HepG2 (cell line): ENCODE results near the gene FBXO9. TPM values are rescaled to one million over a fixed set of nuclear protein-coding genes. Genes with fewer than 3 reads are reported as not detected.

Experiments used
- CHD4 ChIP-seq: fragments of 200-600 bp; sonication (generic); IDR thresholded peaks from 2 replicates; pipeline ENCODE4 v1.7.0; 2017; ENCODE audit warnings: mild to moderate bottlenecking, low read length, borderline replicate concordance
- EEA1 ChIP-seq: sonication (generic); formaldehyde crosslinking; IDR thresholded peaks from 2 replicates; pipeline ENCODE4 v1.5.1; 2020; ENCODE audit warnings: mild to moderate bottlenecking, missing genetic modification reagents, borderline replicate concordance
- EED ChIP-seq: sonication (generic); formaldehyde crosslinking; IDR thresholded peaks from 2 replicates; pipeline ENCODE4 v1.5.0; 2020; ENCODE audit warnings: mild to moderate bottlenecking, missing genetic modification reagents
- HMG20B ChIP-seq: conservative IDR thresholded peaks from 2 replicates; pipeline ENCODE4 v1.6.1; 2016; ENCODE audit warnings: missing genetic modification reagents, missing compliant biosample characterization
- MIER2 ChIP-seq: IDR thresholded peaks from 2 replicates; pipeline ENCODE4 v1.6.1; 2016; ENCODE audit warnings: missing biosample characterization, missing genetic modification reagents
- SMAD1 ChIP-seq: sonication (generic); formaldehyde crosslinking; IDR thresholded peaks from 2 replicates; pipeline ENCODE4 v1.4.0; 2020; ENCODE audit warnings: missing genetic modification reagents, low read depth, mild to moderate bottlenecking, borderline replicate concordance
- SP5 ChIP-seq: IDR thresholded peaks from 2 replicates; pipeline ENCODE4 v1.6.1; 2016; ENCODE audit warnings: low read depth, borderline replicate concordance
- ZMAT3 ChIP-seq: sonication (generic); formaldehyde crosslinking; conservative IDR thresholded peaks from 2 replicates; pipeline ENCODE4 v1.7.0; 2021; ENCODE audit warnings: missing genetic modification reagents
- ZNF260 ChIP-seq: sonication (generic); formaldehyde crosslinking; IDR thresholded peaks from 2 replicates; pipeline ENCODE4 v1.4.0; 2020; ENCODE audit warnings: missing genetic modification reagents, low read depth, mild to moderate bottlenecking, borderline replicate concordance
- ZNF296 ChIP-seq: sonication (generic); formaldehyde crosslinking; conservative IDR thresholded peaks from 2 replicates; pipeline ENCODE4 v1.5.0; 2020; ENCODE audit warnings: mild to moderate bottlenecking, missing genetic modification reagents
- ZNF333 ChIP-seq: sonication (generic); formaldehyde crosslinking; IDR thresholded peaks from 2 replicates; pipeline ENCODE4 v1.4.0; 2020; ENCODE audit warnings: mild to moderate bottlenecking, missing genetic modification reagents, borderline replicate concordance
- ZNF547 ChIP-seq: sonication (generic); formaldehyde crosslinking; IDR thresholded peaks from 2 replicates; pipeline ENCODE4 v1.5.1; 2020; ENCODE audit warnings: mild to moderate bottlenecking, missing genetic modification reagents
- ZNF775 ChIP-seq: sonication (generic); formaldehyde crosslinking; IDR thresholded peaks from 2 replicates; pipeline ENCODE4 v1.4.0; 2020; ENCODE audit warnings: missing genetic modification reagents, mild to moderate bottlenecking, moderate library complexity, borderline replicate concordance
- ZNF839 ChIP-seq: sonication (generic); formaldehyde crosslinking; IDR thresholded peaks from 2 replicates; pipeline ENCODE4 v1.4.0; 2020; ENCODE audit warnings: missing genetic modification reagents, mild to moderate bottlenecking, borderline replicate concordance
- polyA plus RNA-seq, 8 experiments: library from polyadenylated mRNA; depleted of rRNA in 3 of 8; stranded (reverse) in 7 of 8; unstranded in 1 of 8; fragments of >200 nt; fragmentation: Illumina TruSeq in 4 of 8; extraction: Trizol in 4 of 8; gene quantifications; 2 replicates each; pipeline versions ENCODE4 v1.2.1 to v1.2.3, GENCODE V29; 2011 to 2016; ENCODE audit warnings: low read depth in 4 of 8, missing spikeins in 1 of 8, mixed read lengths in 1 of 8; ENCODE audit not compliant: insufficient read depth in 1 of 8
- total RNA-seq, 5 experiments: library from RNA; depleted of rRNA; stranded (reverse); fragments of >200 nt; fragmentation: Illumina TruSeq; extraction: Trizol; gene quantifications; 2 replicates each; pipeline ENCODE4 v1.2.3, GENCODE V29; 2016; ENCODE audit warnings: low read depth in 1 of 5
- TF ChIP-seq, protein P1 (sequence below): sonication (generic); formaldehyde crosslinking; IDR thresholded peaks from 2 replicates; pipeline ENCODE4 v1.8.0; 2022; ENCODE audit warnings: missing genetic modification reagents, mild to moderate bottlenecking, inconsistent platforms, borderline replicate concordance
- TF ChIP-seq, protein P2 (sequence below): sonication (generic); formaldehyde crosslinking; IDR thresholded peaks from 2 replicates; pipeline ENCODE4 v1.4.0; 2020; ENCODE audit warnings: missing genetic modification reagents
- TF ChIP-seq, protein P3 (sequence below): sonication (generic); formaldehyde crosslinking; IDR thresholded peaks from 2 replicates; pipeline ENCODE4 v1.4.0; 2020; ENCODE audit warnings: missing genetic modification reagents
- TF ChIP-seq, protein P4 (sequence below): sonication (generic); formaldehyde crosslinking; IDR thresholded peaks from 2 replicates; pipeline ENCODE4 v1.5.1; 2020; ENCODE audit warnings: mild to moderate bottlenecking, missing genetic modification reagents, borderline replicate concordance

Gene FBXO9
- total and polyA plus RNA-seq, 2 of the 13 experiments (the other 11 are each of a cell fraction or from before 2014, with no cell fraction given) = 64.3 to 98.4 TPM

DNA sequence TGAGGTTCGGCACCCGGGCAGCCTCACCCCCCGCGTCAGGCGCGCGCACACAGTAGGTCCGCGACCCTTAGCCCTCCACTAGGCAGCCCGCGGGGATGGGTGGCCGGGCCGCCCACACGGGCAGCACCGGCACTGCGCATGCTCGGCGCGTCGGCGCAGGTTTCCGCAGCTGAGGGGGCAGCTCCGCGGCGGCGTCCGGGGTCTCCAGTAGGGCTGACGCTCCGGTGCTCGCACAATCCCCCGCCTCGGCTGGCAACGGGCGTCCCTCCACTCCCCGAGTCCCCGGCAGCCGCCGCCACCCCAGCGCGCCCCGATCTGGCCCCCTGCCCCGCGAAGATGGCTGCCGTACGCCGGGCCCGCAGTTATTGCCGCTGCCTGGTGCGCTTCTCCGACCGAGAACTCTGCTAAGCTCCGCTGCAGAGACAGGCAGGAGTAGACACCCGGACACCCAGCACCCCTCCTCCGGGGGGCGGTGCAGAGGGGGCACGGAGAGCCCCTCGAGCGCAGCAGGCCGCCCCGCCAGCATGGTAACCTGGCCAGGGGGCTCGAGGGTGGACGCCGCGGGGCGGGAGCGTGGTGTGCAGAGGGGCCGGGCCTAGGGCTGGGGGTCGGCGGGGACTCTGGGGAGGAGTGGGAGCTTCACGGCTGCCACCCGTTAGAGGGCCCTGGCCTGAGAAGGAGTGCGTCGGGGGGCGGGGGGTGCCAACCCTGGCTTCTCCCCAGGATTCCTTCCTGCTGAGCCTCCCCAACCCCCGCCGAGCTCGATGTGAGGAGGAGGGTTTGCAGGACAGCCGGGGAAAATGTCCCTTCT is at the start of gene FBXO9 (continued):
- TF ChIP-seq EEA1 (CRISPR knock-in tag) = peak; percentile 58; the same call in 1 of the 2 replicates
- TF ChIP-seq CHD4 = no peak
- TF ChIP-seq MIER2 (CRISPR knock-in tag) = no peak; the same call in 1 of the 2 replicates
- TF ChIP-seq ZNF333 (CRISPR knock-in tag) = no peak
- TF ChIP-seq ZNF839 (CRISPR knock-in tag) = no peak
- TF ChIP-seq, protein P1, sequence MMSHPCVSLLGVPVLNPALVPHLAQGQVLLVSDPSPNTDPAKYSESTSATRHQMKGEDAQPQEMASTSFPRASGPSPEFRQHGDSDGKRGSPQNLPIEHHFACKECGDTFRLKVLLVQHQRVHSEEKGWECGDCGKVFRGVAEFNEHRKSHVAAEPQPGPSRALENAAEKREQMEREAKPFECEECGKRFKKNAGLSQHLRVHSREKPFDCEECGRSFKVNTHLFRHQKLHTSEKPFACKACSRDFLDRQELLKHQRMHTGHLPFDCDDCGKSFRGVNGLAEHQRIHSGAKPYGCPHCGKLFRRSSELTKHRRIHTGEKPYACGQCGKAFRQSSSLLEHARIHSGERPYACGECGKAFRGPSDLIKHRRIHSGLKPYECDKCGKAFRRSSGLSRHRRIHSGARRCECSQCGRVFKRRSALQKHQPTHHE (CRISPR knock-in tag) = no peak; the same call in 1 of the 2 replicates
- TF ChIP-seq, protein P2, sequence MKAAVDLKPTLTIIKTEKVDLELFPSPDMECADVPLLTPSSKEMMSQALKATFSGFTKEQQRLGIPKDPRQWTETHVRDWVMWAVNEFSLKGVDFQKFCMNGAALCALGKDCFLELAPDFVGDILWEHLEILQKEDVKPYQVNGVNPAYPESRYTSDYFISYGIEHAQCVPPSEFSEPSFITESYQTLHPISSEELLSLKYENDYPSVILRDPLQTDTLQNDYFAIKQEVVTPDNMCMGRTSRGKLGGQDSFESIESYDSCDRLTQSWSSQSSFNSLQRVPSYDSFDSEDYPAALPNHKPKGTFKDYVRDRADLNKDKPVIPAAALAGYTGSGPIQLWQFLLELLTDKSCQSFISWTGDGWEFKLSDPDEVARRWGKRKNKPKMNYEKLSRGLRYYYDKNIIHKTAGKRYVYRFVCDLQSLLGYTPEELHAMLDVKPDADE (CRISPR knock-in tag) = no peak
- no peak for TF ChIP-seq ZNF296 (CRISPR knock-in tag)
- no peak; the same call in 1 of the 2 replicates for TF ChIP-seq ZMAT3
- TF ChIP-seq ZNF547 (CRISPR knock-in tag) = no peak
- peak; percentile 91; the same call in 1 of the 2 replicates for TF ChIP-seq SMAD1 (CRISPR knock-in tag)
- no peak for TF ChIP-seq HMG20B
- TF ChIP-seq ZNF775 (CRISPR knock-in tag) = no peak
- TF ChIP-seq, protein P3, sequence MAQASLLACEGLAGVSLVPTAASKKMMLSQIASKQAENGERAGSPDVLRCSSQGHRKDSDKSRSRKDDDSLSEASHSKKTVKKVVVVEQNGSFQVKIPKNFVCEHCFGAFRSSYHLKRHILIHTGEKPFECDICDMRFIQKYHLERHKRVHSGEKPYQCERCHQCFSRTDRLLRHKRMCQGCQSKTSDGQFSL (CRISPR knock-in tag) = 0 out of 2 replicates have a peak, but pooled peaks have one; percentile 65
- TF ChIP-seq EED = peak; percentile 95; the same call in 1 of the 2 replicates
- TF ChIP-seq ZNF260 (CRISPR knock-in tag) = 0 out of 2 replicates have a peak, but pooled peaks have one; percentile 24
- TF ChIP-seq SP5 = peak; percentile 41; the same call in 1 of the 2 replicates
- TF ChIP-seq, protein P4, sequence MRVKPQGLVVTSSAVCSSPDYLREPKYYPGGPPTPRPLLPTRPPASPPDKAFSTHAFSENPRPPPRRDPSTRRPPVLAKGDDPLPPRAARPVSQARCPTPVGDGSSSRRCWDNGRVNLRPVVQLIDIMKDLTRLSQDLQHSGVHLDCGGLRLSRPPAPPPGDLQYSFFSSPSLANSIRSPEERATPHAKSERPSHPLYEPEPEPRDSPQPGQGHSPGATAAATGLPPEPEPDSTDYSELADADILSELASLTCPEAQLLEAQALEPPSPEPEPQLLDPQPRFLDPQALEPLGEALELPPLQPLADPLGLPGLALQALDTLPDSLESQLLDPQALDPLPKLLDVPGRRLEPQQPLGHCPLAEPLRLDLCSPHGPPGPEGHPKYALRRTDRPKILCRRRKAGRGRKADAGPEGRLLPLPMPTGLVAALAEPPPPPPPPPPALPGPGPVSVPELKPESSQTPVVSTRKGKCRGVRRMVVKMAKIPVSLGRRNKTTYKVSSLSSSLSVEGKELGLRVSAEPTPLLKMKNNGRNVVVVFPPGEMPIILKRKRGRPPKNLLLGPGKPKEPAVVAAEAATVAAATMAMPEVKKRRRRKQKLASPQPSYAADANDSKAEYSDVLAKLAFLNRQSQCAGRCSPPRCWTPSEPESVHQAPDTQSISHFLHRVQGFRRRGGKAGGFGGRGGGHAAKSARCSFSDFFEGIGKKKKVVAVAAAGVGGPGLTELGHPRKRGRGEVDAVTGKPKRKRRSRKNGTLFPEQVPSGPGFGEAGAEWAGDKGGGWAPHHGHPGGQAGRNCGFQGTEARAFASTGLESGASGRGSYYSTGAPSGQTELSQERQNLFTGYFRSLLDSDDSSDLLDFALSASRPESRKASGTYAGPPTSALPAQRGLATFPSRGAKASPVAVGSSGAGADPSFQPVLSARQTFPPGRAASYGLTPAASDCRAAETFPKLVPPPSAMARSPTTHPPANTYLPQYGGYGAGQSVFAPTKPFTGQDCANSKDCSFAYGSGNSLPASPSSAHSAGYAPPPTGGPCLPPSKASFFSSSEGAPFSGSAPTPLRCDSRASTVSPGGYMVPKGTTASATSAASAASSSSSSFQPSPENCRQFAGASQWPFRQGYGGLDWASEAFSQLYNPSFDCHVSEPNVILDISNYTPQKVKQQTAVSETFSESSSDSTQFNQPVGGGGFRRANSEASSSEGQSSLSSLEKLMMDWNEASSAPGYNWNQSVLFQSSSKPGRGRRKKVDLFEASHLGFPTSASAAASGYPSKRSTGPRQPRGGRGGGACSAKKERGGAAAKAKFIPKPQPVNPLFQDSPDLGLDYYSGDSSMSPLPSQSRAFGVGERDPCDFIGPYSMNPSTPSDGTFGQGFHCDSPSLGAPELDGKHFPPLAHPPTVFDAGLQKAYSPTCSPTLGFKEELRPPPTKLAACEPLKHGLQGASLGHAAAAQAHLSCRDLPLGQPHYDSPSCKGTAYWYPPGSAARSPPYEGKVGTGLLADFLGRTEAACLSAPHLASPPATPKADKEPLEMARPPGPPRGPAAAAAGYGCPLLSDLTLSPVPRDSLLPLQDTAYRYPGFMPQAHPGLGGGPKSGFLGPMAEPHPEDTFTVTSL (CRISPR knock-in tag) = no peak
